OCI-LY1 (cell line): Measurements from ENCODE around the gene PRKCB.

Experiments
- CTCF ChIP-seq: fragments of 200-600 bp; sonication (generic), shearing (Covaris generic); IDR thresholded peaks from 2 replicates; pipeline ENCODE4 v1.5.1; 2017; ENCODE audit warnings: mild to moderate bottlenecking, antibody characterized with exemption, low read length, moderate library complexity, mixed read lengths
- EZH2 ChIP-seq: fragments of 200-600 bp; sonication (generic), shearing (Covaris generic); IDR thresholded peaks from 2 replicates; pipeline ENCODE4 v1.8.0; 2017; ENCODE audit warnings: borderline replicate concordance, mixed run types, mild to moderate bottlenecking, antibody characterized with exemption, low read length, moderate library complexity, mixed read lengths

- TF ChIP-seq EZH2 (no peak), CTCF (no peak)
These were observed 300.1 kb downstream of the PRKCB start for GRCh38 chr16:24135624-24136565.
